ENCODE results near the gene ACSL1.
A peak's percentile ranks its signal among the peaks of the same experiment; 100 is the strongest.

Gene ACSL1

GRCh38 chr4:184850431-184851199 lies 24.8 kb upstream of the ACSL1 start:
- no peak for TF ChIP-seq CTCF (conservative IDR thresholded peaks at IDR 0.05; ENCODE audit: low read depth, low read length)
- no peak overlapping the region for H3K4me3 ChIP-seq (ENCODE audit: low read length)
- no peak for DNase-seq (ENCODE audit: low read depth)

- no peak overlapping the region for H3K4me3 ChIP-seq (ENCODE audit: low read length)
- DNase-seq (ENCODE audit: low read depth), result no peak
- no peak for TF ChIP-seq CTCF (conservative IDR thresholded peaks at IDR 0.05; ENCODE audit: low read depth, low read length)
These were observed 24.2 kb upstream of the ACSL1 start for GRCh38 chr4:184850018-184850417.

- no peak for DNase-seq (ENCODE audit: low read depth)
- no peak for TF ChIP-seq CTCF (conservative IDR thresholded peaks at IDR 0.05; ENCODE audit: low read depth, low read length)
- H3K4me3 ChIP-seq (ENCODE audit: low read length), result no peak overlapping the region
These were observed 23.4 kb upstream of the ACSL1 start for GRCh38 chr4:184849185-184849584.

GRCh38 chr4:184848510-184848909 lies 22.7 kb upstream of the ACSL1 start:
- DNase-seq (ENCODE audit: low read depth), result no peak
- no peak overlapping the region for H3K4me3 ChIP-seq (ENCODE audit: low read length)

GRCh38 chr4:184846531-184846930 lies 20.8 kb upstream of the ACSL1 start:
- DNase-seq (ENCODE audit: low read depth), result no peak
- TF ChIP-seq CTCF (conservative IDR thresholded peaks at IDR 0.05; ENCODE audit: low read depth, low read length), result no peak
- H3K4me3 ChIP-seq (ENCODE audit: low read length), result no peak overlapping the region

More at GRCh38 chr4:184848510-184848909, 22.7 kb upstream of the ACSL1 start:
- no peak for TF ChIP-seq CTCF (conservative IDR thresholded peaks at IDR 0.05; ENCODE audit: low read depth, low read length)

- no peak for TF ChIP-seq CTCF (conservative IDR thresholded peaks at IDR 0.05; ENCODE audit: low read depth, low read length)
- no peak overlapping the region for H3K4me3 ChIP-seq (ENCODE audit: low read length)
- peak; percentile 16 for DNase-seq (ENCODE audit: low read depth)
These were observed 19.7 kb upstream of the ACSL1 start for GRCh38 chr4:184845367-184846021.

- TF ChIP-seq CTCF (conservative IDR thresholded peaks at IDR 0.05; ENCODE audit: low read depth, low read length), result no peak
- no peak for DNase-seq (ENCODE audit: low read depth)
- H3K4me3 ChIP-seq (ENCODE audit: low read length), result no peak overlapping the region
These were observed 19.0 kb upstream of the ACSL1 start for GRCh38 chr4:184844742-184845141.
